ENCODE measurements around the gene EDAR. TPM values are rescaled to one million over a fixed set of nuclear protein-coding genes. Genes with fewer than 3 reads are reported as not detected.

EDAR gene
- total RNA-seq, 2 donors from 2014 or later: not detected

DNA sequence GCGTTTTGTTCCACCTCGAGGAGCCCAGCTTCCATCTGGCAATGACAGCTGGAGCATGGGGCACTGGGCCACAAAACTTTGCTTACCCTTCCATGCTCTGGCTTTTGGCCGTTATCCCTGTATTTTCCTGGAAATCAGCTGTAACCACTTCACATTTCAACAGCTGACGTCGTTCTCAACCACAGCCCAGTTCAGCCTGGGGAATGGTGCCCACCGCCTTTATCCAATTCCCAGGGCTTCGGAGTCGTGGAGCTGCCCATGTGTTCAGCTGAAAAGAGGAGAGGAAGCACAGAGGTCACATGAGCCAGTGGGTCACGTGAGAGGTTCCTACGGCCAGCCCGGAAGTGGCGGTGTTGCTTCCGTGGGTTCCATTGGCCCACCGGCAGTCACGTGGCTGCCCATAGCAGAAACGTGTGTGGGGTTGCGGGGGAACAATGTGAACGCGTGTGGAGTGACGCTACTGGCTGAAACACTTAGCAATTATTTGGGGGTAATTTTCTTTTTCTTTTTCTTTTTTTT lies 16.7 kb upstream of the EDAR start:
- Histone ChIP-seq H3K27me3 (replicated peaks; ENCODE audit: insufficient read depth) (no peaks in the 10 kb centered on the region), H3K9me3 (no peaks in the 10 kb centered on the region), H3K27ac (no peak overlapping the region), H3K36me3 (no peaks in the 10 kb centered on the region), H3K4me1 (ENCODE audit: control insufficient read depth in 1 of 2, low read depth in 2 of 2) (peaks cover 0 to 11% of the 10 kb centered on the region in 2 donors), H3K4me3 (peak overlapping the region; percentile 6)
- DNase-seq (ENCODE audit: low spot score) (no peak), ATAC-seq (ENCODE audit: insufficient number of reproducible peaks, low FRiP score, low read depth) (no peak)
- TF ChIP-seq, protein P1, sequence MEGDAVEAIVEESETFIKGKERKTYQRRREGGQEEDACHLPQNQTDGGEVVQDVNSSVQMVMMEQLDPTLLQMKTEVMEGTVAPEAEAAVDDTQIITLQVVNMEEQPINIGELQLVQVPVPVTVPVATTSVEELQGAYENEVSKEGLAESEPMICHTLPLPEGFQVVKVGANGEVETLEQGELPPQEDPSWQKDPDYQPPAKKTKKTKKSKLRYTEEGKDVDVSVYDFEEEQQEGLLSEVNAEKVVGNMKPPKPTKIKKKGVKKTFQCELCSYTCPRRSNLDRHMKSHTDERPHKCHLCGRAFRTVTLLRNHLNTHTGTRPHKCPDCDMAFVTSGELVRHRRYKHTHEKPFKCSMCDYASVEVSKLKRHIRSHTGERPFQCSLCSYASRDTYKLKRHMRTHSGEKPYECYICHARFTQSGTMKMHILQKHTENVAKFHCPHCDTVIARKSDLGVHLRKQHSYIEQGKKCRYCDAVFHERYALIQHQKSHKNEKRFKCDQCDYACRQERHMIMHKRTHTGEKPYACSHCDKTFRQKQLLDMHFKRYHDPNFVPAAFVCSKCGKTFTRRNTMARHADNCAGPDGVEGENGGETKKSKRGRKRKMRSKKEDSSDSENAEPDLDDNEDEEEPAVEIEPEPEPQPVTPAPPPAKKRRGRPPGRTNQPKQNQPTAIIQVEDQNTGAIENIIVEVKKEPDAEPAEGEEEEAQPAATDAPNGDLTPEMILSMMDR (IDR thresholded peaks at IDR 0.05): no peak

GRCh38 chr2:109001201-109001600 lies 12.2 kb upstream of the EDAR start:
- Histone ChIP-seq H3K36me3 (no peaks in the 10 kb centered on the region), H3K27ac (no peak overlapping the region), H3K9me3 (no peaks in the 10 kb centered on the region), H3K4me1 (ENCODE audit: control insufficient read depth in 1 of 2, low read depth in 2 of 2) (peaks cover 0 to 11% of the 10 kb centered on the region in 2 donors), H3K4me3 (no peak overlapping the region), H3K27me3 (replicated peaks; ENCODE audit: insufficient read depth) (no peaks in the 10 kb centered on the region)
- TF ChIP-seq, protein P1 (IDR thresholded peaks at IDR 0.05): no peak
- DNase-seq (ENCODE audit: low spot score): no peak
- ATAC-seq (ENCODE audit: insufficient number of reproducible peaks, low FRiP score, low read depth): no peak

- TF ChIP-seq, protein P1 (IDR thresholded peaks at IDR 0.05): no peak
- Histone ChIP-seq H3K4me3 (no peak overlapping the region), H3K4me1 (ENCODE audit: control insufficient read depth in 1 of 2, low read depth in 2 of 2) (peaks cover 0 to 8% of the 10 kb centered on the region in 2 donors), H3K9me3 (no peaks in the 10 kb centered on the region), H3K36me3 (no peaks in the 10 kb centered on the region), H3K27ac (no peak overlapping the region), H3K27me3 (replicated peaks; ENCODE audit: insufficient read depth) (no peaks in the 10 kb centered on the region)
- DNase-seq (ENCODE audit: low spot score) (no peak), ATAC-seq (ENCODE audit: insufficient number of reproducible peaks, low FRiP score, low read depth) (no peak)
These were observed 11.7 kb upstream of the EDAR start for GRCh38 chr2:109000738-109001137.

GRCh38 chr2:108998911-108999310 lies 9.9 kb upstream of the EDAR start:
- TF ChIP-seq, protein P1 (IDR thresholded peaks at IDR 0.05): no peak
- ATAC-seq (ENCODE audit: insufficient number of reproducible peaks, low FRiP score, low read depth): no peak
- Histone ChIP-seq H3K4me1 (ENCODE audit: control insufficient read depth in 1 of 2, low read depth in 2 of 2) (no peaks in the 10 kb centered on the region), H3K9me3 (no peaks in the 10 kb centered on the region), H3K27ac (no peak overlapping the region), H3K36me3 (no peaks in the 10 kb centered on the region), H3K4me3 (no peak overlapping the region), H3K27me3 (replicated peaks; ENCODE audit: insufficient read depth) (no peaks in the 10 kb centered on the region)
- DNase-seq (ENCODE audit: low spot score): no peak

DNA sequence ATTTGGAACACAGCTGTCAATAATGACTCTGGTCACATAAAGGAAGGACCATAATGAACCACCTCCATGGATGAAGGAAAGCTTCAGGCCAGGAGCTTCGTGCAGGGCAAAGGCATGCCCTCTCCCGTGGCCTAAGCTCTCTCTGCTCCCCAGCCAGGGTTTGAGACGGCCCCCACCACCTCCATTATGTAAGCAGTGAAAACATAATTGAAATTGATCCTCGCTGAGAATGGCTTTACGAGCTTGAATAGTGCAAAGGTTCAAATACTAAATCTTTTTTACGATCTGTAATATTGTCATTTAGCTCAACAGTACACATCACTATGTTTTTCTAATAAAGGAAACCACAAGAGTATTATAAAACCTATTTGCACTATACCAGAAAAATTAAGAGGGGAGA lies 5.2 kb upstream of the EDAR start:
- ATAC-seq (ENCODE audit: insufficient number of reproducible peaks, low FRiP score, low read depth): no peak

More for the DNA sequence above, 5.2 kb upstream of the EDAR start:
- Histone ChIP-seq H3K4me3 (no peak overlapping the region), H3K4me1 (ENCODE audit: control insufficient read depth in 1 of 2, low read depth in 2 of 2) (no peaks in the 10 kb centered on the region), H3K27me3 (replicated peaks; ENCODE audit: insufficient read depth) (no peaks in the 10 kb centered on the region), H3K9me3 (no peaks in the 10 kb centered on the region), H3K27ac (no peak overlapping the region), H3K36me3 (no peaks in the 10 kb centered on the region)
- TF ChIP-seq, protein P1 (IDR thresholded peaks at IDR 0.05): no peak
- no peak for DNase-seq (ENCODE audit: low spot score)

Measured in thoracic aorta (tissue), 2 donors.